ENCODE data around the gene FHOD3.

The FHOD3 gene

DNA sequence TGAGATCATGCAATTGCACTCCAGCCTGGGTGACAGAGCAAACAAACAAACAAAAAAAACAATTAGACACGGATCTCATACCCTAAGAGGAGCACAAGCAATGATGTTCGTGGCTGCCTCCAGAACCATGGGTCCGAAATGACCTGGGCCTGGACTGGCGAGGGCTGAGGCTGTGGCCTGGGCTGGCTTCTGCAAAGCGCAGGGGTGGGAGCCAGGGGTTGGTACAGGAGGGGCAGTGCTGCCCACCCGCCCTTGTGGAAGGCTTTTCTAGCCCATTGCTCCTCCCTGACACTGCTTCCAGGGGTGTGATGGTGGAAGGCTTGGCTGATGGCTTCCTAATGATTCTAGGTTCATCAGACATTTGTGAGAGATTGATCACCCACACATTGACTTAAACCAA is 167.8 kb downstream of the FHOD3 start:
- no peak for DNase-seq (ENCODE audit: extremely low read depth in 1 of 2, low read depth in 1 of 2)

DNA sequence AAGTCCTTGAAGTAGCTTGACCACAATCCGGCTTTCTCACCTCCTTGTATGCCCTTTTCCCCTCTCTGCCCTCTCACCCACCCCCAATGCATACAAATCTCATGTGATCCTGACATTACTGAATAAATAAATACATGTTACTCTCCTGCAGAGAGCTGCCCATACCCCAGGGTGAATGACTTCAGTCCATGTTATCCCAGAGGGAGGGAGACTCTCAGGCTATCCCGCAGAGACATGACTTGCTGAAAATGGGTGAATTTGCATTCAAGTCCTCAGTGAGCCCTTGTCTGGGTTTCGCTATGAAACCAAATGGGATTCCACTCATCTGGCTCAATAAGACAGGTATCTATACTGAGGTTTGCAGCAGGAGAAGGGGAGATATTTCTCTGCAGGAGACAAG is 168.5 kb downstream of the FHOD3 start:
- DNase-seq (ENCODE audit: extremely low read depth in 1 of 2, low read depth in 1 of 2), result no peak

DNA sequence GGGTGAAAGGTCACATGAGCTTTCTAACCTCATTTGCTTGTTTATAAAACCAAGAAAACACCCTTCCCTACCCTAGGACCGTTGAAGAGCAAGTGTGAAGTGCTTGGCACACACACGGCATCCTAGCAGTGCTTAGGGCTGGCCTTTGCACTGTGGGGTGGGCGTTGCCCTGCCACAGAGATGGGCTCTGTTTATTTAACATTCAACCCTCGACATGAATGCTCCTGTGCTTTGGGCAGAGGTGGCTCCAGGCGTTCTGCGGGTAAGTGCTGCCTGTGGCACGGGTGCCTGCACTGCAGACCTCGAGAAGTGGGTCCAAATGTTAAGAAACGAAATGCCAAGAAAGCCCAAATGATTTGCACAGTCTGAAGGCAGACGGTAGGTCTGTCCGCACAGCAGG is 170.1 kb downstream of the FHOD3 start:
- DNase-seq (ENCODE audit: extremely low read depth in 1 of 2, low read depth in 1 of 2), result no peak

DNA sequence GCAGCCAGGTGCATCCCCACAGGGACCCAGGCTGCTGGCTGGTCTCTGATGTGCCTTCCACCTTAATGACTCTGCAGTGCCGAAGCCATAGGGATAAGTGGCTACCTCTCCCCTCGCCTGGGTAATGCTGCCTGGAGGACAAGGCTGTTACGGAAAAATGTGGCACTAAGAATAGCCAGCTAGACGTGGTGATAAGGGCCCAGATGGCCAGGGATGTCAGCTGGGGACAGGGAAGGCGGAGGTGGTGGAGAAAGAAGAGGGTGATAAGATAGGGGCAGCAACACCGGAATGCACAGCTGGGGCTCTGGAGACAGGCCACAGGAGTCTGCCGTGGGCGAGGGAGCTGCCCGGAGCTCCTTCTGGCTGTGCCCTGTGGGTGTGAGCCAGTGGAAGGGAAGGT is 170.6 kb downstream of the FHOD3 start:
- no peak for DNase-seq (ENCODE audit: extremely low read depth in 1 of 2, low read depth in 1 of 2)

DNA sequence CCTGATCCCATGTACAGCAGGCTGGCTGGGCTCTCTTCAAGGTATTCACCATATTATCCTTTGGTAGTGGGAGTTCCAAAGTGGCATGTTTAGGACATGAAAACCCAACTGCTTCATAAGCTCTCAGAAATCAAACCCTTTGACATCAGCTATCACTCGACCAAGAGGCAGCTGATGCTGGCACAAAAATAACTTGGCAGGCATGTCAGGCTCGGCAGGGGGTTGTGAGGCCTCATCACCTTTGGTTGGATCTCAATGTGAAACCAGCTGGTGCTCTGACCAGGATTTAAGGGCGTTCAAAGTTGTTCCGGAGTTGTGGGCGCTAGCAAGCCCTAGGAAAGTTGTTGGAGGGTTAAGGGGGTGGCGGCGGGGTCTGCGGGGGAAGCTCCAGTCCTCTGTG is 171.9 kb downstream of the FHOD3 start:
- no peak for DNase-seq (ENCODE audit: extremely low read depth in 1 of 2, low read depth in 1 of 2)

DNA sequence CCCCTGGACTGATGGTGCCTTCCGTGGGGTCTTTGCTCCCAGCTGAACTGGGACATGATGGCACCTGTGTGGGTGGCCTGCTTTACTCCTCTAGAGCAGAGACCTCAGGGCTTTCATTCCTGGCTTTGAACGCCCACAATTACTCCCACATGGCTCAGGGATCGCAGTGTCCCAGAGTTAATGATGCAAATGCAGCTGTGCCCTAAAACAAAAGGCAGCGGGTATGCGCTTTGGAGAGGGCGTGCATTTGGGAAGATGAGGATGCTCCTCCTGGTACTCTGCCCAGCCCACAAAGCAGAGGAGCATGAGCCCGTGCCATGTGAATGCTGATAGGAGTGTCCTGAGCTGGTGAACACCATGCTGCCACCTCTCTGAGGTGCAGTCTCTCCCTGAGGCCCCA is 173.4 kb downstream of the FHOD3 start:
- DNase-seq (ENCODE audit: extremely low read depth in 1 of 2, low read depth in 1 of 2), result no peak

DNA sequence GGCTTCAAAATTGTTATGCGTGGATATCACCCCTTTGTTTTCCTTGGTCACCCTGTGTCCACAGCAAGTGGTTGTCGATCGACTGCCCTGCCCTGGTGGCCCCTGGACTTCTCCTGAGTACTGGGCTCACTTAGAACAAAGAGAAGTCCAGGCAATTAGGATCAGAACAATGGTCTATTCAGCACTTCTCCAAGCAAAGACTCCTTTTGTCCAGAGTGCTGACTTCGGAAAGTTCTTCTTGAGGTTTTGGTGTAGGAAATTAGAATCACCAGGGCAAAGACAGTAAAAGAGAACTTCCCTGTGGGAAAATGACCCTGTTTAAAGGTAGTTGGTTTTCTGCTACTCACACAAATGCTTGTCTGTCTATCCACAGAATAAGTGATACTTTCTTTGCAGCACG is 173.9 kb downstream of the FHOD3 start:
- no peak for DNase-seq (ENCODE audit: extremely low read depth in 1 of 2, low read depth in 1 of 2)

DNA sequence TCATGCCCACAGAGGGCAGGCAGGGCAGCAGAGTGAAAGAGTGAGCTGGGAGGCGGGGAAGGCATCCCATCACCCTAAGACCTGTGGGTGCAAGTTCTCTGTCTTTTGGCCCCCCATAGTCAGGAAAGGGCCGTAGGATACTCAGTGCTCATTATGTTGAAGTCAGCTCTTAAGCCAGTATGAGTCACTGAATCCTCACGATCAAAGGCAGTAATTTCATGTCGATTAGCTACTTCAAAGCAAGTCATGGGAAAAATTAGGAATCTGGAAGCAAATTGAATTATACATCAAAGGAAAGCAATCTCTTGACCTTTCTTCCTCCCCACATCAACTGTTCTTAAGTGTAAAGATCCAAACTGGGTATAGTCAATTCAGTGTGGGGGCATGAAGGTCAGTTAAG is 178.9 kb downstream of the FHOD3 start:
- no peak for DNase-seq (ENCODE audit: extremely low read depth in 1 of 2, low read depth in 1 of 2)

DNA sequence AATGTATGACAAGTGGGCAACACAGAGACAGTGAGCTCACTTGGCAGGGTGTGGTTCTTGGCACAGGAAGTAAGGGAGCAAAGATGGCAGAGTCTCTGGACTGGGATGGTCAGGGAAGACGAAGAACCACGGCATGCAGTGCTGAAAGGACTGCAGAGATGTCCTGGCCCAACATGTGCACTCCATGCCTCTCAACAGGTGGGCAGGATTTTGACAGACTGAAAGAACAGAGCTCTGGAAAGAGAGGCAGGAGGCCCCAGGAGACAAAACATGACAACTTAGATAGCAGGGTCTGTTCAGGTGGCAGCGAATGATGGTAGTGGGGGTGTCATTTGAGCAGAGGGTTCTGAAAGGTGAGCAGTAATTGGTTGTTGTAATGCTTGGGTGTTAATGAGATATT is 180.3 kb downstream of the FHOD3 start:
- no peak for DNase-seq (ENCODE audit: extremely low read depth in 1 of 2, low read depth in 1 of 2)

DNA sequence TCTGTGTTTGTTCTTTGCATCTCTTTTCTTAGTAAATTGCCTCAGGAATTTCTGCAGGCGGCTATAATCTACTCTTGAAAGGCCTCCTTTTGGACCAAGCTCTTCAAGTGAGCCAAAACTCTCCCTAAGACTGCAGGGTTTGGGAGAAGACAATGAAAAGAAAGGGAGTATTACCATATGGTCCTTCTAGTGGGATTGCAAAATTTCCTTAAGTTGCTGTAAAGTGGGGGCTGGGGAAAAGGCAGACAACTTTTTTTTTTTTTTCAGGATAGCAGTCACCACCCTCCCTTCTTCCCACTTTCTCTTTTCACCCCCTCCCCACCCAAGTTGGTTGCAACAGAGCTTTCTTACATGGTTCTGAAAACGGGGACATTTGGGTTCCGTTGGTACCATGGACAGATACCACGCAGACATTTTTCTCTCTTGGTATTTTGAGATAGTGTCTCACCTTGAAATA is 183.7 kb downstream of the FHOD3 start:
- DNase-seq (ENCODE audit: extremely low read depth in 1 of 2, low read depth in 1 of 2), result no peak

DNA sequence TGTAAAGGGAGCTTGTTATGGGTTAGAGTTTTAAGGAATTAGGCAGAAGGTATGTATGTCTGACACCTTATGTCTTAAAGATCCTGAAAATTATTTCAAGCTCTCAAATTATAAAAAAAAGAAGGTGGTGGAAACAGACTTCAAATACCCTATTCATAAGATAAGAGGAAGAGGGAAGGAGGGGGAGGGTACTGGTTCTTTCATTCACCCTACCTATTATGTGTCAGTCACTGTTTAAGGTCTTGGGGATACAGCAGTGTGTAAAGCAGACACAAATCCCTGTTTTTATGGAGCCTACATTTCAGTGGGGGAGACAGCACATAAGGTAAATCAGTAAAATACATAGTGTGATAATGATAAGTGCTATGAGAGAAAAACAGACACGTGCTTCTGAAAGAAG is 184.4 kb downstream of the FHOD3 start:
- DNase-seq (ENCODE audit: extremely low read depth in 1 of 2, low read depth in 1 of 2), result no peak

DNA sequence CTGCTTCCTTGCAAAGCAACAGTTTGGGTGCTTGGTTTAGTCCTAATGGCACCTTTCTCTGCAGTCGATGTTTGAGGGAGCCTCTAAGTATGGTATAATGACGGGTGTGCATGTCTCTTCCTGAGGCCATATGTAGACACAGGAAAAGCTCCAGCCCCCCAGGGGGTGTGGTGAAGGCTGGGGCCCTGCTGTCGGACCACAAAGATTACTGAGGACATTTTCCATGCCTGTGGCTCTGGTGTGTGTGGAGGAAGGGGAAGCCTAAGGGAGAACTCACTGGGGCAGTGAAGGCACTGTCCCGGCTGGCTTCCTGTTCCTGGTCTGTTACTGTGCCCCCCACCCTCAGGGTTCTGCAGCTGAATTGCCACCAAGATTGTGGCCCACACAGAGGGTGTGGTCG is 187.1 kb downstream of the FHOD3 start:
- DNase-seq (ENCODE audit: extremely low read depth in 1 of 2, low read depth in 1 of 2), result no peak

DNA sequence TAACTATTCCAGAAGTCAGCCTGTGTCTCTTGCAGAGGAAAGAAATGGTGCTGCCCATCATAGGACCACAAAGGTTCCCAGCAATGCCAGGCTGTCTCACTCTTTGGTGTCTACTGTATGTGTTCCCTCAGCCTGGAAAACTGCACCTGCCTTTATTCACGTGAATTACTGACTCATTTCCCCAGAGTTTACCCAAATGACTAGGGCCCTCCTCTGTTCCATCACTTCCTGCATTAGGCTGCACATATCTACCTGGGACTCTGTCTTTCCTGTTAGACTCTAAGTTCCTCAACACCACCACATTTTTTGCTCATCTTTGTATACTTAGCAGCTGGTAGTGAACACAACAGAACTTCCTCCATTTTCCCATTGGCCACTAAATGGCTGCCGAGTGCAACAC is 188.3 kb downstream of the FHOD3 start:
- DNase-seq (ENCODE audit: extremely low read depth in 1 of 2, low read depth in 1 of 2), result no peak

DNA sequence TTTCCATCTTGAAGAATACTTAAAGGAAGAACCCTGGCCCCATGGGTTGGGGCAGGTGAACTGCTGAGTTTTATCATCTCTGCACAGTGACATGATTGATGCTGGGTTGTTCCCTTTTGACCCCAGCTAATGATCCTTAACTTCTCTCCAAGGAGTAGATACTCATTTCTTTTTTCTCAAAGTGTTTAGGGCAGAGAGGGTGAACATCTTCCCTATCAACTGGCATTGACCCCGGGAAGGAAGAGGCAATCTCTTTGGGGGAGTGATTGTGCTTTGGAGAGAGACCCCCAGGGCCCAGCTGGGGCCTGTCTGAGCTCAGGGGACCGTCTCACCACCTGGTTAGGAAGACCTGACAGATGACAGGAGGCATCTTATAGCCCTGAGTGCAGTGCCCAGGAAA is 190.6 kb downstream of the FHOD3 start:
- DNase-seq (ENCODE audit: extremely low read depth in 1 of 2, low read depth in 1 of 2), result no peak

DNA sequence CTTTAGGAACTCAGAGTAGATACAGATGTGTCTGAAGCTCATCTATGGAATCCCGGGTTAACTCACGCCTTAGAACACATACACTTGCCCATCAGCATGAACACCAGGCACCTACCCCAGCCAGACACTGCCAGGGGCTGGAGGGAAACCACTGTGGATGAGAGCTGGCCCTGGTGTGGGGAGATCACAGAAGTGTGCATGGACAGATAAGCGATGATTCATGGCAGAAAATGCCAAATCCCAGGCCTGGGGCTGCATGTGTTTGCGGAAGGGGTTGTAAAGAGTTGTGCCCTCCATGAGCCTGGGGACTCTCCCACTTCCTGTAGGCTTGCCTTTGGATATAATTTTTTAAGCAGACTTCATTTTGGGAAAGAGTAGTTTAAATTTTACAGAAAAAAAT is 193.4 kb downstream of the FHOD3 start:
- DNase-seq (ENCODE audit: extremely low read depth in 1 of 2, low read depth in 1 of 2), result no peak

DNA sequence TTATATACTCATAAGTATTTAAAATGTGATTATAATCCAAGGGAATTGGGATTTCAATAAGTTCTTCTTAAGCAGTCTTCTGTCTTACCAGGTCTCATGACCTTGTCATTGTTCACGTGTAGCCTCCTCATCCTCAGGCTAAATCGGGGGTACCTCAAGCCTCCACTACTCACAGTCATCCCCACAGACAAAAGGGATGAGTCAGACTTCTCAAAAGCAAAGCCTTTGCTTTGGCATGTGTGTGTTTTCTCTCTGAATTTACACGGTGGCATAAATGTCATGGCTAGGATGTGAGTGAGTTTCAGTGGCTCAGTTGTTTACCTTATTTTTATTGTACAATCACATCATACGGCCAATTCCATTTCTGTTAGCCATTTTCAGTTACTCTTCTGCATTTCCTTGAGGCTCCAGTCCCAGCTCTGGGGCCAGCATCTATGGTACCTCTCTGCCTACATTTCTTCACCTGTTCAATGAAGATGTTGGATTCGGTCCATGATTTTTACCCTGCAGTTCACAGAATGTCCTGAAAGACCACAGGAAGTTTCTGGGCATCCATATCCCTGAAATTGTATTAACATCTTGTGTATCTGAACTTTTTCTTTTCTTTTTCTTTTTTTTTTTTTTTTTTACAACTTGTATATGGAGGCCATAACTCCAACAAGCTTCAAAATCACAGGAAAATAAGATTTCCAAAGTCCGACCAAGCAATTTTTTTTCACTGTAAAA is 195.3 kb downstream of the FHOD3 start:
- DNase-seq (ENCODE audit: extremely low read depth in 1 of 2, low read depth in 1 of 2), result no peak

DNA sequence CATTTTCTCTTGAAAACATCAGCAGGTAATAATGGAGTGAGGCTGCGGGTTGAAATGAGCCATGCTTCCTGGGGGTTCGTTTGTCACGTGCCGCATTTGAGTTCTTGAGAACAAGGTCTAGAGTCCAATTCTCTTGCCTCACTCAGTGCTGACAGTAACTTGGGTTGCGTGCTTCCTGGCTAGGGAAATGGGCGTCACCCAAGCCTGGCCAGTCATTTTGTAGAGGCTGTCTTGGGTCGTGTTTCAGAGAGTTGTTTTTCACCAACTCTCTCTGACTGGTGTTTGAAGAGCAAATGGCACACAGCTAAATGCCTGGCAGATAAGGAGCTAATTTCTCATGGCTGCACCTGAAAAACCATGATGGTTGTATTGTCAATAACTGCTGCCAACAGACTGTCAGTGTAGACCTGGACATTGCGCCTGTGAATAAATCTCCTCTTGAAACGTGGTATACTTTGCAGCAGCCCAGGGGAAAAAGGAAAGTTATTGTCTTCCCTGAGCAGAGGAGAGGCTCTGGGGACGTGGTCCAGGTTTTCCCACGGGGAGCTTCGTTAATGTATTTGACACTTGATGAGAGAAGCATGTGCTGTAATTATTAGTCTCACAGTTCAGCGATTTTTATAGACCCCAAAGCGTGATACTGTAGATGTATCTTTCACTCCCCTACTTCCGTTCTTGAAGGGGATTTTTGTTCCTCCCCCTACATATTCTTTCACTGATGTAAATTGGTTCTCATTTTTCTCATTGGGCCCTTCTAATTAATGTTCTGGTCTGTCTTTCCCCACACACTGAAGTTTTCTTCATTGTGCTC is 196.0 kb downstream of the FHOD3 start:
- no peak for DNase-seq (ENCODE audit: extremely low read depth in 1 of 2, low read depth in 1 of 2)

DNA sequence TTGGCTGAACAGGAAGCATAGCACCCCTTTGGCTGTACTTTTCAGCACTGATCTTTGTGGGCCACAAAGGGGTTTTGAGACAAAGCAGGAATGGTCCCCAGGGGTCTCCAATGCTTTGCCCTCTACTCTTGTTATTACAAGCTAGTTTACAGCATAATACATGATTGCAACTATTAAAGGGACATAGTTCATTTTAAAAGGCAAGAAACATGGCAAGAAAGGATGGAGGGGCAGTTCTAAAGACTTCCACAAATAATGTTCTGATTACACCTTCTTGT is 196.6 kb downstream of the FHOD3 start:
- DNase-seq (ENCODE audit: extremely low read depth in 1 of 2, low read depth in 1 of 2), result no peak

DNA sequence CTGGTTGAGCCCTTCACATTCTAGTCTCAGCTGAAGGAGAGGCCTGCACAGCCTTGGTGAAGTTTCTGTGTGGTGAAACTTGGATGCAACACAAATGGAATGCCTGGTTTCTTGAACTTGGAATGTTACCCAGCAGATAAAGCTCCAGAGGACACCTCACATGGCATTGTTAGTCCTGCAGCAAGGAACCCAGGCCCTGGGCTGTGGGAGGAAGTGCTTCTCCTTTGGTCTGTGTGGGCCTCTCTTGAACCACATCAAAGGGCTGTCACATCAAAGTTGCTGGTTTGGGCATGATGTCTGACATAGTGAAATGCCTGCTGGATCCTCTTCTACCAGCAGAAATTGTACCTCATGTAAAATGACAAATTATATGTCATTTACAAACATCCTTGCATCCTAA is 198.5 kb downstream of the FHOD3 start:
- no peak for DNase-seq (ENCODE audit: extremely low read depth in 1 of 2, low read depth in 1 of 2)

DNA sequence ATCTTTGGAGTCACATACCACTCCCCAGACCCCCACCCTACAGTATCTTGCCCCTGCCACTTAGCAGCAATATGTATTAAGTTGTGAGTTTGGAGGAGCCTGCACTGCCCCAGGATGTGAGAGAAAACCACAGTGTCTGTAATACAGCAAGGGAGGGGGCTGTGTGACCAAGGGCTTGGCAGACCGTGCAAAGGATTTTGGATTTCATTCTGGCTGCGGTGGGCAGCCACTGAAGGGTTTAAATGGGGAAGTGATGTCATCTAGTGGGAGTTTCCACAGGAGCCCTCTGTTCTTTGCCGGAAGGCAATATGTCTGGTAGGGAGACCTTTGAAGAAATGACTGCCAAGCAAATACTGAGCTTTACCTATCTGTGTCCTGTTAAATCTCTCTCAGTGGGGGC is 202.4 kb downstream of the FHOD3 start:
- DNase-seq (ENCODE audit: extremely low read depth in 1 of 2, low read depth in 1 of 2), result no peak

DNA sequence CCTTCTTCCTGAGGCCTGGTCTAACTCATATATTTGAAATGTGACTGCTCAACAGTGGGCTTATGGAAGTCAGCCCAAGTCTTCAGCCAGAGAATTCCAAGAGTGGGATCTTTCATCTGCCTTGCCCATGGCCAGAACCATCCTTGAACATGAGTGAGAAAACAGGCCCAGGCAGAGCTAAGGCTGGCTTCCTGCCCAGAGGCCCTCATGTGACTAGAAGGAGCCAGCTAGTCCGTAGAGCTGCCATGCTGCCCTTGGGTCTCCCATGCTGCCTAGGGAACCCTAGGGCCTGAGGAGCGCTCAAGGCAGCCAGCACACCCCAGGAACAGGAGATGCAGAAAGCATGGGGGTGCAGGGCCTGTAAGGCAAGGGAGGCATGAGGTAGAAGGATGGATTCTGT is 203.6 kb downstream of the FHOD3 start:
- DNase-seq (ENCODE audit: extremely low read depth in 1 of 2, low read depth in 1 of 2), result no peak

DNA sequence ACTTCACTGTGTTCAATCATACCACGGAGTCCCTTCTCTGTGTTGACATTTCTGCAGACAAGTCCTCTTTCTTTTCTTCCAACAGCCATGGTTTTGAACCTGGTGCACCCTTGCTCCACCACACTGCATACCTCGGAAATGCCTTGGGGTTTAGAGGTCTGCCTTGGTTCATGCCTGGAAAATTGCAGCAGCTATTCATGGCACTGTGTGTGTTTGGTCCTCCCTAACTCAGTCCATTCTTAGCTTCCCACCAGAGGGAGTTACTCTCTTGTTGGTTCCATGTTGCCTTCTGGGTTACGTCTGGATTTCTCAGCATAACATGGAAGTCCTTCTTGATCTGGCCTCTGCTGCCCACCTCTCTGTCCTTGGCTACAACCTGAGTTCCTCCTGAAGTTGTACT is 206.0 kb downstream of the FHOD3 start:
- no peak for DNase-seq (ENCODE audit: extremely low read depth in 1 of 2, low read depth in 1 of 2)

DNA sequence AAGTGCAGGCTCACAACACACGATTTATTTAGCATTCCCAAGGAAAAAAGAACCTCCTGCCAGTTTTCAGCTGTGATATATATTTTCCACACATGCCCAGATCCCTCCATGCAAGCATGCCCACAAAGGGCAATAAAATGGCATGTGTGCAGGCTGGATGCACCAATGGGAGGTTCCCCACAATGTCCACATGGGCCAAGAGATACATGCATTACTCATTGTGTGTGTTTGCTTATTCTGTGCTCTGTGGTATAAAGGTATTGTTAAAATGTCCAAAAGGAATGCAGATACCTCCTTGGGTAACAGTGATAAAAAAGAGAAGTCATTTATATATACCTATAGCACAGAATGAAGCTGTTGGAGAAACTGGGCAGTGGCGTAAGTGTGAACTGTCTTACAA is 207.4 kb downstream of the FHOD3 start:
- no peak for DNase-seq (ENCODE audit: extremely low read depth in 1 of 2, low read depth in 1 of 2)

Data from activated CD8-positive, alpha-beta memory T cell treated with anti-CD3 and anti-CD28 coated beads for 1 hour (primary cell).